Neuronal stem cell (in vitro differentiated cells): ENCODE data around the gene KDM4B.

Source experiments
- DNase-seq: peaks from one replicate; pipeline ENCODE4 v3.0.0-alpha.2; 2013; ENCODE audit warnings: low spot score
- H2AFZ ChIP-seq: one replicate; pipeline ENCODE4 v1.6.1; 2013; ENCODE audit warnings: mild to moderate bottlenecking, low read length, inconsistent platforms
- H2AK5ac ChIP-seq: 2 replicates; pipeline ENCODE4 v1.6.1; 2013; ENCODE audit warnings: low read depth, mild to moderate bottlenecking, inconsistent platforms, low read length, moderate library complexity, mixed read lengths
- H2BK120ac ChIP-seq: 2 replicates; pipeline ENCODE4 v1.6.1; 2013; ENCODE audit warnings: low read depth, mild to moderate bottlenecking, inconsistent platforms, low read length, moderate library complexity, mixed read lengths
- H2BK12ac ChIP-seq: one replicate; pipeline ENCODE4 v1.6.1; 2013; ENCODE audit warnings: low read length, inconsistent platforms
- H2BK15ac ChIP-seq: 2 replicates; pipeline ENCODE4 v1.6.1; 2013; ENCODE audit warnings: mild to moderate bottlenecking, low read length, inconsistent platforms, mixed read lengths
- H2BK5ac ChIP-seq: one replicate; pipeline ENCODE4 v1.6.1; 2013; ENCODE audit warnings: inconsistent platforms, mild to moderate bottlenecking, low read length, moderate library complexity
- H3K14ac ChIP-seq: one replicate; pipeline ENCODE4 v1.6.1; 2013; ENCODE audit warnings: low read length, inconsistent platforms
- H3K18ac ChIP-seq: 2 replicates; pipeline ENCODE4 v1.6.1; 2013; ENCODE audit warnings: low read length, inconsistent platforms
- H3K23ac ChIP-seq: 2 replicates; pipeline ENCODE4 v1.6.1; 2013; ENCODE audit warnings: low read depth, mild to moderate bottlenecking, mixed read lengths, low read length, inconsistent platforms; ENCODE audit not compliant: poor library complexity
- H3K27ac ChIP-seq: replicated peaks from 3 replicates; pipeline ENCODE4 v1.5.1; 2013; ENCODE audit warnings: low read length, inconsistent platforms
- H3K27me3 ChIP-seq, 3 experiments: 2 replicates each; pipeline ENCODE4 v1.6.1; 2013; ENCODE audit warnings: low read length in 3 of 3, mild to moderate bottlenecking in 2 of 3, inconsistent platforms in 1 of 3, low read depth in 1 of 3, mixed read lengths in 1 of 3, moderate library complexity in 1 of 3; ENCODE audit not compliant: control insufficient read depth in 3 of 3, insufficient read depth in 3 of 3
- H3K36me3 ChIP-seq, 2 donors: replicated peaks in 1 of 2; 2 replicates each; pipeline ENCODE4 v1.6.1; 2013; ENCODE audit warnings: low read length in 2 of 2; ENCODE audit not compliant: control insufficient read depth in 2 of 2, insufficient read depth in 2 of 2
- H3K4ac ChIP-seq: 2 replicates; pipeline ENCODE4 v1.6.1; 2013; ENCODE audit warnings: inconsistent platforms, mild to moderate bottlenecking, low read length, moderate library complexity
- H3K4me1 ChIP-seq, 2 donors: 1 replicate in 1 of 2; 2 replicates in 1 of 2; pipeline ENCODE4 v1.6.1; 2013; ENCODE audit warnings: low read length in 2 of 2, low read depth in 1 of 2; ENCODE audit not compliant: control insufficient read depth in 2 of 2, insufficient read depth in 1 of 2
- H3K4me2 ChIP-seq: one replicate; pipeline ENCODE4 v1.6.1; 2013; ENCODE audit warnings: mild to moderate bottlenecking, low read length, inconsistent platforms; ENCODE audit not compliant: insufficient read depth, poor library complexity, severe bottlenecking
- H3K4me3 ChIP-seq, 2 donors: 2 replicates each; pipeline ENCODE4 v1.5.1; 2013; ENCODE audit warnings: low read length in 2 of 2, mild to moderate bottlenecking in 2 of 2, inconsistent platforms in 1 of 2, moderate library complexity in 1 of 2
- H3K79me1 ChIP-seq: one replicate; pipeline ENCODE4 v1.6.1; 2013; ENCODE audit warnings: low read depth, mild to moderate bottlenecking, inconsistent platforms, low read length, moderate library complexity
- H3K9ac ChIP-seq: one replicate; pipeline ENCODE4 v1.6.1; 2013; ENCODE audit warnings: mild to moderate bottlenecking, low read depth, low read length, inconsistent platforms; ENCODE audit not compliant: poor library complexity
- H3K9me3 ChIP-seq, 2 donors: replicated peaks in 1 of 2; 2 replicates each; pipeline versions ENCODE3 to v1.6.1; 2013; ENCODE audit warnings: low read length in 2 of 2, mild to moderate bottlenecking in 2 of 2, inconsistent platforms in 1 of 2, low read depth in 1 of 2, mixed read lengths in 1 of 2, moderate library complexity in 1 of 2; ENCODE audit not compliant: control insufficient read depth in 2 of 2, insufficient read depth in 1 of 2
- H4K8ac ChIP-seq: one replicate; pipeline ENCODE4 v1.6.1; 2013; ENCODE audit warnings: low read depth, mild to moderate bottlenecking, inconsistent platforms, low read length, moderate library complexity
- H4K91ac ChIP-seq: one replicate; pipeline ENCODE4 v1.6.1; 2013; ENCODE audit warnings: low read length, low read depth, mild to moderate bottlenecking, inconsistent platforms; ENCODE audit not compliant: poor library complexity
- WGBS, 2 donors: extraction: QIAGEN DNeasy Blood & Tissue Kit; methylation state at CpG; one replicate each; pipeline ENCODE4 v1.1.7; 2013; ENCODE audit warnings: missing lambda C conversion rate in 2 of 2, mixed read lengths in 1 of 2; ENCODE audit not compliant: insufficient read length in 2 of 2, insufficient replicate concordance in 1 of 2; ENCODE audit errors: extremely low coverage in 2 of 2; 5-methylcytosine and 5-hydroxymethylcytosine counted together

KDM4B gene

GRCh38 chr19:5186293-5187050 lies 217.6 kb downstream of the KDM4B start:
- no CpG with 5 or more reads among the region's 7 CpGs for whole genome bisulfite sequencing, 2 donors
- no peak overlapping the region for H4K8ac ChIP-seq
- H3K14ac ChIP-seq = no peak overlapping the region
- peak overlapping the region; percentile 11 for H2BK5ac ChIP-seq
- no peak overlapping the region for H2BK12ac ChIP-seq
- no peak overlapping the region for H3K4ac ChIP-seq
- no peak overlapping the region for H3K9ac ChIP-seq
- H3K79me1 ChIP-seq = no peaks in the 10 kb centered on the region
- H3K27ac ChIP-seq = no peak overlapping the region
- H3K27me3 ChIP-seq = no peaks in the 10 kb centered on the region
- peaks cover 0 to 4% of the 10 kb centered on the region in 2 donors for H3K9me3 ChIP-seq
- no peaks in the 10 kb centered on the region for H3K36me3 ChIP-seq
- peaks cover 0 to 2% of the 10 kb centered on the region in 2 donors for H3K4me1 ChIP-seq
- H3K18ac ChIP-seq = no peak overlapping the region
- H2AFZ ChIP-seq = no peak overlapping the region
- no peak overlapping the region for H3K4me2 ChIP-seq
- no peak overlapping the region for H4K91ac ChIP-seq
- DNase-seq = no peak
- H3K23ac ChIP-seq = no peak overlapping the region
- H2AK5ac ChIP-seq = no peak overlapping the region
- no peak overlapping the region for H2BK120ac ChIP-seq
- no peak overlapping the region for H3K4me3 ChIP-seq
- H2BK15ac ChIP-seq = no peak overlapping the region

- Histone ChIP-seq H3K9ac (no peak overlapping the region), H3K27ac (no peak overlapping the region), H2BK12ac (no peak overlapping the region), H3K4me2 (no peak overlapping the region), H2AFZ (peak overlapping the region; percentile 35), H2BK120ac (no peak overlapping the region), H3K27me3 (no peaks in the 10 kb centered on the region), H2BK15ac (no peak overlapping the region), H3K14ac (no peak overlapping the region), H3K79me1 (no peaks in the 10 kb centered on the region), H3K18ac (no peak overlapping the region), H3K23ac (no peak overlapping the region), H3K4me1 (peaks cover 11 to 17% of the 10 kb centered on the region in 2 donors), H3K36me3 (no peaks in the 10 kb centered on the region), H3K9me3 (peaks cover 0 to 4% of the 10 kb centered on the region in 2 donors), H3K4ac (no peak overlapping the region), H3K4me3 (no peak overlapping the region), H4K91ac (no peak overlapping the region), H4K8ac (no peak overlapping the region), H2BK5ac (no peak overlapping the region), H2AK5ac (peak overlapping the region; percentile 71)
- DNase-seq = no peak
- WGBS, 2 donors = no CpG with 5 or more reads among the region's 19 CpGs
These were observed 219.8 kb downstream of the KDM4B start for GRCh38 chr19:5188548-5189317.

- no peak overlapping the region for H3K4ac ChIP-seq
- no peak overlapping the region for H2BK5ac ChIP-seq
- no peaks in the 10 kb centered on the region for H3K27me3 ChIP-seq
- no peak overlapping the region for H3K4me3 ChIP-seq
- no peak overlapping the region for H2BK120ac ChIP-seq
- H2AK5ac ChIP-seq = peak overlapping the region; percentile 49
- H3K4me2 ChIP-seq = no peak overlapping the region
- no peak overlapping the region for H4K91ac ChIP-seq
- H4K8ac ChIP-seq = no peak overlapping the region
- no peak overlapping the region for H2BK15ac ChIP-seq
- WGBS, 2 donors = no CpG with 5 or more reads among the region's 6 CpGs
- no peak overlapping the region for H3K18ac ChIP-seq
- no peak overlapping the region for H2BK12ac ChIP-seq
- H3K23ac ChIP-seq = no peak overlapping the region
- peaks cover 0 to 4% of the 10 kb centered on the region in 2 donors for H3K9me3 ChIP-seq
- H3K4me1 ChIP-seq = peaks cover 13 to 19% of the 10 kb centered on the region in 2 donors
- no peak for DNase-seq
- no peaks in the 10 kb centered on the region for H3K79me1 ChIP-seq
- peak overlapping the region; percentile 35 for H2AFZ ChIP-seq
- H3K9ac ChIP-seq = no peak overlapping the region
- H3K36me3 ChIP-seq = no peaks in the 10 kb centered on the region
- no peak overlapping the region for H3K14ac ChIP-seq
- H3K27ac ChIP-seq = no peak overlapping the region
These were observed 220.3 kb downstream of the KDM4B start for GRCh38 chr19:5189318-5189607.

GRCh38 chr19:5191091-5191490 lies 222.2 kb downstream of the KDM4B start:
- no peaks in the 10 kb centered on the region for H3K79me1 ChIP-seq
- WGBS, 2 donors = no CpG with 5 or more reads among the region's 5 CpGs
- no peak overlapping the region for H4K8ac ChIP-seq
- no peaks in the 10 kb centered on the region for H3K27me3 ChIP-seq
- H4K91ac ChIP-seq = no peak overlapping the region
- no peak overlapping the region for H3K4ac ChIP-seq
- H3K27ac ChIP-seq = no peak overlapping the region
- peak overlapping the region; percentile 56 for H2BK120ac ChIP-seq
- H3K14ac ChIP-seq = no peak overlapping the region
- H2BK15ac ChIP-seq = no peak overlapping the region
- H2AFZ ChIP-seq = no peak overlapping the region
- H3K23ac ChIP-seq = no peak overlapping the region
- no peak overlapping the region for H3K4me3 ChIP-seq
- no peaks in the 10 kb centered on the region for H3K36me3 ChIP-seq
- H3K9me3 ChIP-seq = peaks cover 0 to 4% of the 10 kb centered on the region in 2 donors
- no peak overlapping the region for H3K18ac ChIP-seq
- H3K4me1 ChIP-seq = peaks cover 15 to 19% of the 10 kb centered on the region in 2 donors
- no peak overlapping the region for H2AK5ac ChIP-seq
- H3K9ac ChIP-seq = no peak overlapping the region
- H2BK12ac ChIP-seq = no peak overlapping the region
- no peak overlapping the region for H3K4me2 ChIP-seq
- no peak overlapping the region for H2BK5ac ChIP-seq
- DNase-seq = no peak
